GM21576 (cell line): ENCODE results near the gene KRTAP5-11.
A peak's percentile ranks its signal among the peaks of the same experiment; 100 is the strongest.
"Not testable (repeated sequence)": the region's sequence is repeated elsewhere in the genome, so short reads cannot be mapped to it uniquely, and the experiment has no call there.

Experiments
- ATAC-seq: cut with Tn5 transposase; IDR thresholded peaks from one replicate; pipeline ENCODE4 v1.9.1; 2021; ENCODE audit warnings: mild to moderate bottlenecking, moderate library complexity; ENCODE audit not compliant: unreplicated experiment

Gene KRTAP5-11

GRCh38 chr11:71557257-71557656 lies 25.4 kb downstream of the KRTAP5-11 start:
- no peak for ATAC-seq

GRCh38 chr11:71556018-71556417 lies 26.7 kb downstream of the KRTAP5-11 start:
- ATAC-seq: no peak

DNA sequence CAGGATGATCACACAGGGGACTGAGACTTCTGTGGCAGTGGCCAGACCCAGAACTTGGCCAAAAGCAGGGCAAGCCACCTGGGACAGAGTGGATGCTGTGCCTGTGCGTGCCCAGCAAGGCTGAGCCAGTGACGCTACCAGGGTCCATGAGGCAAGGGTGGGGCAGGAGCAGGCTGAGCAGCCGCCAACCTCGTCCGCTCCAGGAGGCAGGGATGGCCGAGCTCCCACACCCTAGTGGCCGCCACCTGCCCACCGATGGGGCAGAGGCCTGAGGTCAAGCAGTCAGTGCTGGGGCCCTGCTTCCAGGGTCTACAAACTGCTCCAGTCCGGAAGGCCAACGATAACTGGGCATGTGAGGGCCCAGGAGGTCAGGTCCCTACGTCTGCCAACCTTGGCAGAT lies 27.2 kb downstream of the KRTAP5-11 start:
- ATAC-seq: no peak

- ATAC-seq: no peak
Observed at GRCh38 chr11:71554996-71555395, 27.7 kb downstream of the KRTAP5-11 start.

DNA sequence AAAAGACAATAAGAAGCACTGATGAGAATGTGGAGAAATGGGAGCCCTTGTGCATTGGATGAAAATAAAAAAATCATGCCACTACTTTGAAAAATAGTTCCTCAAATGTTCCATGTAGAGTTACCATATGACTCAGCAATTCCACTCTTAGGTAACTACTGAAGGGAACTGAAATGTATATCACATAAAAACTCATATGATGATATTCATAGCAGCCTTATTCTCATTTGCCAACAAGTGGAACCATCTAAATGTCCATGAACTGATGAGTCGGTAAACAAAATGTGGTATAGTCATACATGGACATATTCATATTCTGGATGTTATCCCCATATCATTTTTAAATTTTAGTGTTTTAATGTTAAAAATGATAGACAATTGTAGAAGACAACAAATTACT lies 31.0 kb downstream of the KRTAP5-11 start:
- no peak for ATAC-seq

- no peak for ATAC-seq
Observed at GRCh38 chr11:71548716-71549151, 33.9 kb downstream of the KRTAP5-11 start.

DNA sequence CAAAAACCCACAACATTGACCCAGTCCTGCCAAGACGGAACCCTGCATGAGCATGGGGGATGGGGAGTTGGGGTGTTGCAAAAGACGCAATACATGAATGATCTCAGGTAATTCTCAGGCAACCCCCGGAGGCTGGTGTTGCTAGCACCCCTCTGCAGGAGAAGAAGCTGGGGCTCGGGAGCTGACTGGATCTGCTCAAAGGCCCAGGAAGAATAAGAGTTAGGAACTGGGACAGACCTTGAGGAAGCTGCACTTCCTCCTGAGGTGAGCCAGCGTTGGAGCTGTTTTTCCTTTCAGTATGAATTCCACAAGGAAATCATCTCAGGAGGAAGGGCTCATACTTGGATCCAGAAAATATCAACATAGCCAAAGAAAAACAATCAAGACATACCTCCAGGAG lies 34.6 kb downstream of the KRTAP5-11 start, which contains the start of gene KRTAP5-9:
TSS of gene KRTAP5-9 (plus strand) at position 301 of the 400 bp plus-strand sequence. CDS start 238 bp downstream, outside the sequence.
- ATAC-seq: no peak

DNA sequence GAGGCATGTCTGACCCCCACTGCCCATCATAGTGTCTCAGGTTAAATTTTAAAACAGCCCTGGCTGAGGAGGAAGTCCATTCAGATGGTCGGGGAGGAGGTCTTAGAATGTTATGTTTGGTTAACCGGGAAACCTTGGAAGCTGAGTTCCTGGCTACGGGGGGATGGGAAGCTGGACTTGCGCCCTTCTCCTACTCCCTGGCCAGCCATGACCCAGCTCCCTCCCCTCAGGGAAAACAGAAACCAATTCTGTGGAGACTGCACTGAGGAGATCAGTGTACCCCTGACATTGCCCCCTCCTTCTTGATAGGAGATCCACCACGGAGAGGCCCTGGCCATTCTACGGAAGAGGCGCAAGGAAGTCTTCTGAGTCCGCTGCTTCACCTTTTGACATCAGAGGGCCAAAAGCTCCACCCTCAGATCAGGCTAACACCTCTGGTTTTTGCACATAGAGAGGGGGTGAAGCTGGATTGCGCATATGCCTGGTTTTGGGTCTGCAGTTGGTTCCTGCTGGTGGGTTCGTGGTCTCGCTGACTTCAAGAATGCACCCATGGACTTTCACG lies 37.2 kb downstream of the KRTAP5-11 start:
- ATAC-seq: no peak

DNA sequence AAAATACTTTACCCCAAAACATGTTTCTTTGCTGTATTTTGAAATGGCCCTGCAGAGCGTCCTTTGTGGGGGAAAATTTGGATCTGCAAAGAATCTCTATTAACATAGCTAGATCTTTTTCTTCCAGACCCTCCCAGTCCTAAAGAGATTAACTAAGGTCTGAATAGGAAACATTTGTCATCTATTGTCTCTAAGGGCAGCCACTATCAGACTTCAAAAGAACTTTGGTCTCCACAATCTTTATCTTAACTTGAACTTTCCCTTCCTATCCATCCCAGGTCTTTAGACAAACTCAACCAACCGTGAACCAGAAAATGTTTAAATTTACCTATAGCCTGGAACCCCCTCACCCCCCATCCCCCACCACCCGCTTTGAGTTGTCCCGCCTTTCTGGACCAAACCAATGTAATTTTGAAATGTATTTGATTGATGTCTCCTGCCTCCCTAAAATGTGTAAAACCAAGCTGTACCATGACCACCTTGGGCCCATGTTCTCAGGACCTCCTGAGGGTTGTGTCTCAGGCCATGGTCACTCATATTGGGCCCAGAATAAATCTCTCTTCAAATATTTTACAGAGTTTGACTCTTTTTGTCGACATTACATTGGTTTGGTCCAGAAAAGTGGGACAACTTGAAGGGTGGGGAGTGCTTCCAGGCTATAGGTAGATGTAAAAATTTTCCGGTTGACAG lies 38.0 kb downstream of the KRTAP5-11 start:
- ATAC-seq: no peak

DNA sequence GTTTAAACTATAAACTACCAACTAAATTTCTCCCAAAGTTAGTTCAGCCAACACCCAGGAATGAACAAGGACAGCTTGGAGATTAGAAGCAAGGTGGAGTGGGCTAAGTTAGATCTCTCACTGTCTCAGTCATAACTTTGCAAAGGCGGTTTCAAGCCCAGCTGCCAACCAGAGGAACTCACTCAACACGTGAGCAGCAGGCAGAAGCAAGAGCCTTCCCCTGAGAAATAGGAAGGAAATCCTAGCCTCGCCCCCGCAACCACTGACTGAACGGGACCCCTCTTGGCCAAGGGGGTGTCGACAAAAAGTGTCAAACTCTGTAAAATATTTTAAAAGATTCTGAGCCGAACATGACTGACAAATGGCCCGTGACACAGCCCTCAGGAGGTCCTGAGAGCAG lies 38.8 kb downstream of the KRTAP5-11 start:
- no peak for ATAC-seq

- ATAC-seq: no peak
Observed at GRCh38 chr11:71542879-71543777, 39.5 kb downstream of the KRTAP5-11 start.

GRCh38 chr11:71542382-71542781 lies 40.3 kb downstream of the KRTAP5-11 start:
- ATAC-seq: no peak

GRCh38 chr11:71540521-71541304 lies 42.0 kb downstream of the KRTAP5-11 start:
- ATAC-seq: peak; percentile 49

GRCh38 chr11:71539971-71540370 lies 42.7 kb downstream of the KRTAP5-11 start:
- not testable (repeated sequence) for ATAC-seq

GRCh38 chr11:71539017-71539416 lies 43.7 kb downstream of the KRTAP5-11 start:
- no peak for ATAC-seq

GRCh38 chr11:71538666-71538990 lies 44.0 kb downstream of the KRTAP5-11 start:
- no peak for ATAC-seq

- ATAC-seq: not testable (repeated sequence)
Observed at GRCh38 chr11:71537977-71538665, 44.6 kb downstream of the KRTAP5-11 start, which contains the start of gene KRTAP5-8. KRTAP5-8 (plus strand) TSS chr11:71538025; CDS start chr11:71538056, 31 bp downstream.

DNA sequence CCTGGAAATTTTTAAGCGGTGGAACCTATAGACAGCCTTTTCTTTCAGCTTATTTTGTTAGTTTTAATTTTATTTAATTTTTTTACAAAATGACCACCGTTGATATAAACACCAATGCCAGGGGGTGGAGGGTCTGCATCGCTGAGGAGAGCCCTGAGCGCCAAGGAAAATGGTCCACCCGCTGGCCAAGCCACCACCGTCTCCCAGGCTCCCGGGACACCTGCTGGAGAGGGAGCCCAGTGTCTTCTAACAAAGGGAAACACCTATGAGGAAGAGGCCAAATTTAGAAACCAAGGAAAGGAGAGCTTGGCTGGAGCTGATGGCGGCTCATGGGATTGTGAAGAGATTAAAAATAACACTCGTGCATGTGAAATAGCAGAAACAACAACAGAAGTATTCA lies 45.1 kb downstream of the KRTAP5-11 start:
- ATAC-seq: no peak

DNA sequence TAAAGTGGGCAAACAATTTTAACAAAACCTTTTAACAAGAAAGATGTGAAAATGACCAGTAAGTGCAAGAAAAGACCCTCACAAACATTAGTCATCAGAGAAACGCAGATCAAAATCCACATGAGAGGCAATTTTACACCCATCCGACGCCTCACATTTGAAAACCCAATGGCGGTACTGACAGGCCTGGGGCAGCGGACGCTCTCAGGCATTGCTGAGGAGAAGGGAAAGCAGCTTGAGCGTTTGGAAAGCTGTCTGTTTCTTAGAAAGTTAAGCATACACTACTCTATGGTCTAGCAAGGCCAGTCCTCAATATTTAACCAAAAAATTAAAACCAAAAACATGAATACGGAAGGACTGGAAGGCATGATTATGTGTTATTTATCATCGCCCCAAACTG lies 46.9 kb downstream of the KRTAP5-11 start:
- no peak for ATAC-seq
